ENCODE measurements around the gene BTG1. TPM values are rescaled to one million over a fixed set of nuclear protein-coding genes. Genes with fewer than 3 reads are reported as not detected.

BTG1 gene
- total and polyA plus RNA-seq, 5 experiments from 2014 or later: 537 to 889 (median 705) TPM

- H3K4me3 Mint-ChIP-seq: peak overlapping the region; percentile 65 to 100 (median 94)
- ATAC-seq (peak; percentile 29 to 64), DNase-seq (peak in 2 of 10 donors; percentile 28 to 56)
- no peaks in the 10 kb centered on the region for H3K9me3 Mint-ChIP-seq
- H3K27me3 Mint-ChIP-seq: no peaks in the 10 kb centered on the region
- peaks cover 45 to 97% (median 89%) of the 10 kb centered on the region in 4 donors for H3K4me1 Mint-ChIP-seq
- POLR2A ChIA-PET: interaction anchor here (1.6 to 11.7 kb wide), 3 partner anchors 12 to 99 kb away, joined by 4 to 171 read pairs (median 83); partner anchors contain the start of gene BTG1
- peaks cover 3 to 24% (median 19%) of the 10 kb centered on the region in 3 donors for H3K36me3 Mint-ChIP-seq
- peak overlapping the region; percentile 89 to 100 (median 94) for H3K27ac Mint-ChIP-seq
Measured at GRCh38 chr12:92132288-92132687, 13.4 kb downstream of the BTG1 start.

GRCh38 chr12:92130999-92131398 lies 14.6 kb downstream of the BTG1 start:
- ATAC-seq (peak; percentile 12), DNase-seq (peak in 1 of 10 donors; percentile 10)
- Mint-ChIP-seq H3K4me3 (peak overlapping the region; percentile 65 to 100 (median 94)), H3K27me3 (no peaks in the 10 kb centered on the region), H3K9me3 (no peaks in the 10 kb centered on the region), H3K4me1 (peaks cover 40 to 91% (median 88%) of the 10 kb centered on the region in 4 donors), H3K27ac (peak overlapping the region; percentile 89 to 100 (median 94)), H3K36me3 (peaks cover 0 to 22% (median 18%) of the 10 kb centered on the region in 3 donors)
- POLR2A ChIA-PET: interaction anchor here (0.7 to 11.7 kb wide), 5 partner anchors 13 to 138 kb away, joined by 3 to 171 read pairs (median 6); partner anchors contain the start of gene BTG1

GRCh38 chr12:92129609-92130008 lies 16.0 kb downstream of the BTG1 start:
- peaks cover 5 to 24% (median 6%) of the 10 kb centered on the region in 3 donors for H3K36me3 Mint-ChIP-seq
- DNase-seq (no peak), ATAC-seq (no peak)
- peaks cover 42 to 94% (median 89%) of the 10 kb centered on the region in 4 donors for H3K4me1 Mint-ChIP-seq
- peak overlapping the region; percentile 89 to 100 (median 94) for H3K27ac Mint-ChIP-seq
- POLR2A ChIA-PET: interaction anchor here (0.7 to 11.7 kb wide), 10 partner anchors 8 to 590 kb away, joined by 3 to 171 read pairs (median 3); partner anchors contain the start of gene BTG1
- H3K27me3 Mint-ChIP-seq: no peaks in the 10 kb centered on the region
- peak overlapping the region; percentile 30 to 100 (median 88) for H3K4me3 Mint-ChIP-seq
- peaks cover 0 to 3% (median 0%) of the 10 kb centered on the region in 9 donors for H3K9me3 Mint-ChIP-seq

GRCh38 chr12:92128612-92129011 lies 17.0 kb downstream of the BTG1 start:
- Mint-ChIP-seq H3K4me3 (peak overlapping the region; percentile 19 to 100 (median 75)), H3K36me3 (peaks cover 5 to 27% (median 6%) of the 10 kb centered on the region in 3 donors), H3K27me3 (no peaks in the 10 kb centered on the region), H3K9me3 (peaks cover 0 to 3% (median 0%) of the 10 kb centered on the region in 9 donors), H3K27ac (peak overlapping the region; percentile 81 to 100 (median 93)), H3K4me1 (peaks cover 36 to 94% (median 89%) of the 10 kb centered on the region in 4 donors)
- DNase-seq (no peak), ATAC-seq (no peak)
- POLR2A ChIA-PET: interaction anchor here (1.0 to 11.7 kb wide), 3 partner anchors 9 to 116 kb away, joined by 3 to 171 read pairs (median 7); partner anchors contain the start of gene BTG1

GRCh38 chr12:92124689-92125029 lies 21.0 kb downstream of the BTG1 start:
- Mint-ChIP-seq H3K36me3 (peaks cover 19 to 51% (median 25%) of the 10 kb centered on the region in 3 donors), H3K4me3 (peak overlapping the region in 9 of 10 donors; percentile 8 to 79 (median 38)), H3K27ac (peak overlapping the region; percentile 11 to 91 (median 74)), H3K9me3 (peaks cover 3 to 31% (median 16%) of the 10 kb centered on the region in 9 donors), H3K27me3 (no peaks in the 10 kb centered on the region), H3K4me1 (peaks cover 24 to 75% (median 66%) of the 10 kb centered on the region in 4 donors)
- POLR2A ChIA-PET: interaction anchor here (1.0 to 5.6 kb wide), 6 partner anchors 9 to 94 kb away, joined by 3 to 38 read pairs (median 4); partner anchors contain the start of gene BTG1
- ATAC-seq (no peak), DNase-seq (no peak)

- Mint-ChIP-seq H3K9me3 (peaks cover 4 to 37% (median 16%) of the 10 kb centered on the region in 9 donors), H3K4me3 (peak overlapping the region in 9 of 10 donors; percentile 22 to 79 (median 40)), H3K27ac (peak overlapping the region in 9 of 10 donors; percentile 10 to 91 (median 66)), H3K4me1 (peaks cover 21 to 69% (median 62%) of the 10 kb centered on the region in 4 donors), H3K36me3 (peaks cover 18 to 52% (median 26%) of the 10 kb centered on the region in 3 donors), H3K27me3 (no peaks in the 10 kb centered on the region)
- peak in 1 of 2 donors; percentile 18 for ATAC-seq
- DNase-seq: no peak
- POLR2A ChIA-PET: interaction anchor here (0.5 to 5.6 kb wide), 7 partner anchors 10 to 136 kb away, joined by 3 to 38 read pairs (median 3); partner anchors contain the start of gene BTG1
Measured at GRCh38 chr12:92123780-92124688, 21.6 kb downstream of the BTG1 start.

GRCh38 chr12:92122941-92123779 lies 22.5 kb downstream of the BTG1 start:
- H3K9me3 Mint-ChIP-seq: peaks cover 8 to 44% (median 20%) of the 10 kb centered on the region in 9 donors
- H3K27ac Mint-ChIP-seq: peak overlapping the region in 7 of 10 donors; percentile 43 to 91 (median 66)
- DNase-seq (no peak), ATAC-seq (peak; percentile 3 to 7)
- peaks cover 24 to 54% (median 30%) of the 10 kb centered on the region in 3 donors for H3K36me3 Mint-ChIP-seq
- peak overlapping the region in 5 of 10 donors; percentile 4 to 47 (median 18) for H3K4me3 Mint-ChIP-seq
- POLR2A ChIA-PET: interaction anchor here (0.7 to 5.6 kb wide), 5 partner anchors 11 to 329 kb away, joined by 3 to 38 read pairs (median 3); partner anchors contain the start of gene BTG1
- peaks cover 17 to 63% (median 57%) of the 10 kb centered on the region in 4 donors for H3K4me1 Mint-ChIP-seq
- H3K27me3 Mint-ChIP-seq: no peaks in the 10 kb centered on the region

GRCh38 chr12:92121826-92122225 lies 23.8 kb downstream of the BTG1 start:
- DNase-seq: no peak
- H3K27ac Mint-ChIP-seq: peak overlapping the region in 6 of 10 donors; percentile 39 to 81 (median 62)
- peak in 1 of 2 donors; percentile 23 for ATAC-seq
- no peaks in the 10 kb centered on the region for H3K27me3 Mint-ChIP-seq
- H3K36me3 Mint-ChIP-seq: peaks cover 24 to 53% (median 30%) of the 10 kb centered on the region in 3 donors
- POLR2A ChIA-PET: interaction anchor here (1.3 to 5.6 kb wide), 3 partner anchors 12 to 22 kb away, joined by 4 to 38 read pairs (median 5); partner anchors contain the start of gene BTG1
- peaks cover 8 to 44% (median 20%) of the 10 kb centered on the region in 9 donors for H3K9me3 Mint-ChIP-seq
- peaks cover 13 to 57% (median 48%) of the 10 kb centered on the region in 4 donors for H3K4me1 Mint-ChIP-seq
- H3K4me3 Mint-ChIP-seq: peak overlapping the region in 1 of 10 donors; percentile 37

- POLR2A ChIA-PET: interaction anchor here (1.4 to 1.8 kb wide), 3 partner anchors 12 to 26 kb away, joined by 5 to 9 read pairs (median 6); partner anchors contain the start of gene BTG1
- Mint-ChIP-seq H3K36me3 (peaks cover 24 to 41% (median 25%) of the 10 kb centered on the region in 3 donors), H3K9me3 (peaks cover 8 to 44% (median 18%) of the 10 kb centered on the region in 9 donors), H3K4me3 (peak overlapping the region in 3 of 10 donors; percentile 13 to 33 (median 22)), H3K27ac (peak overlapping the region in 7 of 10 donors; percentile 13 to 63 (median 43)), H3K4me1 (peaks cover 18 to 52% (median 46%) of the 10 kb centered on the region in 4 donors), H3K27me3 (no peaks in the 10 kb centered on the region)
- ATAC-seq (peak; percentile 28 to 30), DNase-seq (no peak)
Measured at GRCh38 chr12:92118826-92119536, 26.7 kb downstream of the BTG1 start.

GRCh38 chr12:92114834-92115233 lies 30.8 kb downstream of the BTG1 start:
- Mint-ChIP-seq H3K4me1 (peaks cover 33 to 66% (median 61%) of the 10 kb centered on the region in 4 donors), H3K27me3 (no peaks in the 10 kb centered on the region), H3K4me3 (peak overlapping the region in 9 of 10 donors; percentile 34 to 74 (median 62)), H3K9me3 (peaks cover 0 to 14% (median 7%) of the 10 kb centered on the region in 9 donors), H3K27ac (peak overlapping the region in 5 of 10 donors; percentile 7 to 72 (median 68)), H3K36me3 (peaks cover 10 to 14% (median 11%) of the 10 kb centered on the region in 3 donors)
- DNase-seq (no peak), ATAC-seq (peak; percentile 11 to 17)
- POLR2A ChIA-PET: interaction anchor here (0.9 to 3.0 kb wide), 8 partner anchors 9 to 58 kb away, joined by 3 to 21 read pairs (median 6); partner anchors contain the start of gene BTG1
